ENCODE data around the gene OTOA. TPM values are rescaled to one million over a fixed set of nuclear protein-coding genes. Genes with fewer than 3 reads are reported as not detected.
"Not testable (repeated sequence)": the region's sequence is repeated elsewhere in the genome, so short reads cannot be mapped to it uniquely, and the experiment has no call there.

Gene OTOA
- polyA plus RNA-seq, 2 donors, result not detected

DNA sequence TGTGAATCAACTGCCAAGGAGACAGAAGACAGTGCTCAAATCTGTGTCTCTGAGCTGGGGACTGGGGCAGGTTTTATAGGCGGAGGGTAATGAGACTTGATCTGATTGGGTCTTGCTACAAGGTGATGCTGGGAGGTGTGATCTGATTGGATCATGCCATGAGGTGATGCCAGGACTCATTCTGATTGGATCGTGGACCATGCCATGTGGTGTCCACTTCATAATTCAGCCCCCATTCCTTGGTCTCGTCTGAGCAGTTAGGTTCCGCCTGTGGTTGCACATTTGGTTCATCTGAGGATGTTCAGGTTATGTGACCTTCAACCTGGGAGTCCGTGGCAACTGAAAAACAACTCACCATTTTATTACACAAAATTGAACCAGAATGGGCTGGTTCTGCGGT, 41.0 kb downstream of the OTOA start:
- Histone ChIP-seq H3K27ac (ENCODE audit: low read depth in 2 of 2, low read length in 1 of 2) (no peak overlapping the region), H3K9me3 (ENCODE audit: control insufficient read depth in 2 of 2, insufficient read depth in 1 of 2, low read depth in 1 of 2, low read length in 1 of 2) (no peaks in the 10 kb centered on the region), H3K4me3 (ENCODE audit: low read depth in 1 of 2, low read length in 2 of 2) (no peak overlapping the region), H3K27me3 (ENCODE audit: control insufficient read depth in 1 of 2, insufficient read depth in 2 of 2, low read length in 2 of 2) (no peaks in the 10 kb centered on the region), H3K36me3 (ENCODE audit: control insufficient read depth in 2 of 2, insufficient read depth in 2 of 2, low read length in 1 of 2) (no peaks in the 10 kb centered on the region), H3K4me1 (ENCODE audit: control insufficient read depth in 2 of 2, insufficient read depth in 2 of 2, low read length in 1 of 2) (no peaks in the 10 kb centered on the region)
- 81 to 88% methylated on average over 6 of the region's 6 CpGs for WGBS, 2 donors

DNA sequence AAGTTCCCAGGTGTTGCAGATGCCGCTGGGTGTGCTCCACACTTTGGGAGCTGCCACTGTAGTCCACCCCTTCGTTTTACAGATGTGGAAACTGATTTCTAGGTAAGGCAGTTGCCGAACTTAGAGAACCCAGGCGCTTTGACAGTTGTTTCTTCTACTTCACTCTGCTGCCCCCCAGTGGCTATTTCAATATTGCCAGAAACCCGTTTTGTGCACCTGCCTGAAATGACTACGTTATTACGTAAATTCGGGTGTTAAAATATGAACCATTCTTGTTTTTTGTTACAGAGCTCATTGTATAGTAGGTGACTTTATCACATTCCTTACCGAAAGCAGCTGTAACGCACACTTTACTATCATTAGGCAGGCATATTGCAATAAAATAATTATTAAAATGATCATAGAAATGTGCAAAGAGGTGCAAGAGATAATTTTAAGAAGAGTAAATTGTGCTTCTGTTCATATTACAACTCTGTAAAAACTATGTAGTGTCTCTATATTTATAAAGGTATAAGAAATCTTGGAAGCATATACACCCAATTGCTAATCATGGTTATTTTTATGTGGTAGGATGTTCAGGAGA, 44.9 kb downstream of the OTOA start:
- Histone ChIP-seq H3K36me3 (ENCODE audit: control insufficient read depth in 2 of 2, insufficient read depth in 2 of 2, low read length in 1 of 2) (no peaks in the 10 kb centered on the region), H3K27me3 (ENCODE audit: control insufficient read depth in 1 of 2, insufficient read depth in 2 of 2, low read length in 2 of 2) (no peaks in the 10 kb centered on the region), H3K4me1 (ENCODE audit: control insufficient read depth in 2 of 2, insufficient read depth in 2 of 2, low read length in 1 of 2) (no peaks in the 10 kb centered on the region), H3K9me3 (ENCODE audit: control insufficient read depth in 2 of 2, insufficient read depth in 1 of 2, low read depth in 1 of 2, low read length in 1 of 2) (no peaks in the 10 kb centered on the region), H3K4me3 (ENCODE audit: low read depth in 1 of 2, low read length in 2 of 2) (no peak overlapping the region), H3K27ac (ENCODE audit: low read depth in 2 of 2, low read length in 1 of 2) (no peak overlapping the region)
- WGBS, 2 donors, result 3 to 6% methylated on average over 10 of the region's 10 CpGs

GRCh38 chr16:21710938-21711337, 47.2 kb downstream of the OTOA start:
- Histone ChIP-seq H3K4me1 (ENCODE audit: control insufficient read depth in 2 of 2, insufficient read depth in 2 of 2, low read length in 1 of 2) (no peaks in the 10 kb centered on the region), H3K27ac (ENCODE audit: low read depth in 2 of 2, low read length in 1 of 2) (no peak overlapping the region), H3K4me3 (ENCODE audit: low read depth in 1 of 2, low read length in 2 of 2) (no peak overlapping the region), H3K9me3 (ENCODE audit: control insufficient read depth in 2 of 2, insufficient read depth in 1 of 2, low read depth in 1 of 2, low read length in 1 of 2) (no peaks in the 10 kb centered on the region), H3K36me3 (ENCODE audit: control insufficient read depth in 2 of 2, insufficient read depth in 2 of 2, low read length in 1 of 2) (no peaks in the 10 kb centered on the region), H3K27me3 (ENCODE audit: control insufficient read depth in 1 of 2, insufficient read depth in 2 of 2, low read length in 2 of 2) (no peaks in the 10 kb centered on the region)
- 72 to 80% methylated on average over 4 of the region's 4 CpGs for WGBS, 2 donors

- H3K27ac ChIP-seq (ENCODE audit: low read depth in 2 of 2, low read length in 1 of 2), result no peak overlapping the region
- no peaks in the 10 kb centered on the region for H3K27me3 ChIP-seq (ENCODE audit: control insufficient read depth in 1 of 2, insufficient read depth in 2 of 2, low read length in 2 of 2)
- no peaks in the 10 kb centered on the region for H3K4me1 ChIP-seq (ENCODE audit: control insufficient read depth in 2 of 2, insufficient read depth in 2 of 2, low read length in 1 of 2)
- no peaks in the 10 kb centered on the region for H3K9me3 ChIP-seq (ENCODE audit: control insufficient read depth in 2 of 2, insufficient read depth in 1 of 2, low read depth in 1 of 2, low read length in 1 of 2)
- H3K36me3 ChIP-seq (ENCODE audit: control insufficient read depth in 2 of 2, insufficient read depth in 2 of 2, low read length in 1 of 2), result no peaks in the 10 kb centered on the region
- 68 to 76% methylated on average over 5 of the region's 5 CpGs for WGBS, 2 donors
- no peak overlapping the region for H3K4me3 ChIP-seq (ENCODE audit: low read depth in 1 of 2, low read length in 2 of 2)
These were observed 50.0 kb downstream of the OTOA start for GRCh38 chr16:21713549-21714368.

DNA sequence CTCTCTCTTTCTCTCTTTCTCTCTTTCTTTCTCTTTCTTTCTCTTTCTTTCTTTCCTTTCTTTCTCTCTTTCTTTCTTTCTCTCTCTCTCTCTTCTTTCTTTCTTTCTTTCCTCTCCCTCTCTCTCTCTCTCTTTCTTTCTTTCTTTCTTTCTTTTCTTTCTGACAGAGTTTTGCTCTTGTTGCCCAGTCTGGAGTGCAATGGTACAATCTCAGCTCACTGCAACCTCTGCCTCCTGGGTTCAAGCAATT, 50.5 kb downstream of the OTOA start:
- H3K27ac ChIP-seq (ENCODE audit: low read depth in 2 of 2, low read length in 1 of 2); H3K27me3 ChIP-seq (ENCODE audit: control insufficient read depth in 1 of 2, insufficient read depth in 2 of 2, low read length in 2 of 2); H3K4me1 ChIP-seq (ENCODE audit: control insufficient read depth in 2 of 2, insufficient read depth in 2 of 2, low read length in 1 of 2); H3K4me3 ChIP-seq (ENCODE audit: low read depth in 1 of 2, low read length in 2 of 2); H3K36me3 ChIP-seq (ENCODE audit: control insufficient read depth in 2 of 2, insufficient read depth in 2 of 2, low read length in 1 of 2); H3K9me3 ChIP-seq (ENCODE audit: control insufficient read depth in 2 of 2, insufficient read depth in 1 of 2, low read depth in 1 of 2, low read length in 1 of 2): not testable (repeated sequence)

DNA sequence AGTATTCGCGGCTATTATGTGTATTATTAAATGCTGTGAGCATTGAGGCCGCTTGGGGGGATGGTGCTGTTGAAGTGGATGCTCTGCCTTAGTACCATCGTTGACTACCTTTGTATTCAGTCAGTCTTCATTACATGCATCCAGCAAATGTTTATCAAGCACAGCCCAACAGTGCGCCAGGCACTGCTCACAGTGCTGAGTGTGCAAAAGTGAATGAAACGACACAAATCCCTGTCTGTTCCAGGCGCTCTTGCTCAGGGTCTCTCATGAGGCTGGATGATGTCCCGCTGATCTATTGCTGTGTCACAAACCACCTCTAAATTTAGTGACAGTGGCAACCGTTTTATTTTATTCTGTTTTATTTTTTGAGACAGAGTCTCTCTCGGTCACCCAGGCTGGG, 53.8 kb downstream of the OTOA start:
- H3K4me1 ChIP-seq (ENCODE audit: control insufficient read depth in 2 of 2, insufficient read depth in 2 of 2, low read length in 1 of 2), result no peaks in the 10 kb centered on the region
- no peak overlapping the region for H3K4me3 ChIP-seq (ENCODE audit: low read depth in 1 of 2, low read length in 2 of 2)
- no peak overlapping the region for H3K27ac ChIP-seq (ENCODE audit: low read depth in 2 of 2, low read length in 1 of 2)
- no peaks in the 10 kb centered on the region for H3K27me3 ChIP-seq (ENCODE audit: control insufficient read depth in 1 of 2, insufficient read depth in 2 of 2, low read length in 2 of 2)
- WGBS, 2 donors, result 76 to 81% methylated on average over 10 of the region's 10 CpGs
- no peaks in the 10 kb centered on the region for H3K9me3 ChIP-seq (ENCODE audit: control insufficient read depth in 2 of 2, insufficient read depth in 1 of 2, low read depth in 1 of 2, low read length in 1 of 2)
- no peaks in the 10 kb centered on the region for H3K36me3 ChIP-seq (ENCODE audit: control insufficient read depth in 2 of 2, insufficient read depth in 2 of 2, low read length in 1 of 2)

GRCh38 chr16:21719283-21719682, 55.5 kb downstream of the OTOA start:
- Histone ChIP-seq H3K27me3 (ENCODE audit: control insufficient read depth in 1 of 2, insufficient read depth in 2 of 2, low read length in 2 of 2) (no peaks in the 10 kb centered on the region), H3K4me3 (ENCODE audit: low read depth in 1 of 2, low read length in 2 of 2) (no peak overlapping the region), H3K27ac (ENCODE audit: low read depth in 2 of 2, low read length in 1 of 2) (no peak overlapping the region), H3K4me1 (ENCODE audit: control insufficient read depth in 2 of 2, insufficient read depth in 2 of 2, low read length in 1 of 2) (no peaks in the 10 kb centered on the region), H3K9me3 (ENCODE audit: control insufficient read depth in 2 of 2, insufficient read depth in 1 of 2, low read depth in 1 of 2, low read length in 1 of 2) (no peaks in the 10 kb centered on the region), H3K36me3 (ENCODE audit: control insufficient read depth in 2 of 2, insufficient read depth in 2 of 2, low read length in 1 of 2) (no peaks in the 10 kb centered on the region)
- 53 to 55% methylated on average over 6 of the region's 6 CpGs for WGBS, 2 donors

GRCh38 chr16:21720533-21720932, 56.8 kb downstream of the OTOA start:
- Histone ChIP-seq H3K4me1 (ENCODE audit: control insufficient read depth in 2 of 2, insufficient read depth in 2 of 2, low read length in 1 of 2) (no peaks in the 10 kb centered on the region), H3K27me3 (ENCODE audit: control insufficient read depth in 1 of 2, insufficient read depth in 2 of 2, low read length in 2 of 2) (no peaks in the 10 kb centered on the region), H3K27ac (ENCODE audit: low read depth in 2 of 2, low read length in 1 of 2) (no peak overlapping the region), H3K9me3 (ENCODE audit: control insufficient read depth in 2 of 2, insufficient read depth in 1 of 2, low read depth in 1 of 2, low read length in 1 of 2) (no peaks in the 10 kb centered on the region), H3K4me3 (ENCODE audit: low read depth in 1 of 2, low read length in 2 of 2) (no peak overlapping the region), H3K36me3 (ENCODE audit: control insufficient read depth in 2 of 2, insufficient read depth in 2 of 2, low read length in 1 of 2) (no peaks in the 10 kb centered on the region)
- WGBS, 2 donors, result 88% methylated on average over 2 of the region's 2 CpGs

DNA sequence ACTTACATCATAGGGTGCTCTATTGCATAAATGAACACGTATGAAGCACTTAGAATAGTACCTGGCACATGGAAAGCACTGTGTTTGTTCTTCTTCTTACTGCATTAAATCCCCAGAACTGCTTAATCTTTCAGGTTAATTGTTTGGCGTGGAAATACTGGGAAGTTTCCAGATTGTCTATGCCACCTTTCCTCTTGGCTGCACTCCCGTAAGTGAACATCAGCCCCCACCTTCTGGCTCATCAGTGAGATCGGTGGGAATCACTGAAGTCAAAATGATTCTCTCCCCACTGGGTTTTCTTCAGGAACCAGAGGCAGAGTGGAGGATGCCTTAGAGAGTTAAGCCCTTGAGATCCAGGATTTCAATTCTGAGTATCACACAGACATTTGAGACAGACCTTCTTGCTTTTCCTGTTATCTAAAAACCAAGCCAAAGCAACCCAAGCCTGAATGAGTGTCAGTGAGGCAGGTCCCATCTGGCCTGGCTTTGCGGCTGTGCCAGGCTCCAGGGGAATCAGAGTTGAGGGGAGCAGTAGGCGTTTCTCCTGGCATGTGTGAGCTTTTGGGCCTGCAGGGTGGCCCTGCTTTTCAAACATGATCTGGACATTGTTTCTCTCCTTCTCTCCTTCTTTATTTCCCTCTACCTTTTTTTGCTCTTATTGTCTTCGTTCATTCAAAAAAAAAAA, 59.1 kb downstream of the OTOA start:
- H3K9me3 ChIP-seq (ENCODE audit: control insufficient read depth in 2 of 2, insufficient read depth in 1 of 2, low read depth in 1 of 2, low read length in 1 of 2), result no peaks in the 10 kb centered on the region
- H3K36me3 ChIP-seq (ENCODE audit: control insufficient read depth in 2 of 2, insufficient read depth in 2 of 2, low read length in 1 of 2), result no peaks in the 10 kb centered on the region
- no peak overlapping the region for H3K4me3 ChIP-seq (ENCODE audit: low read depth in 1 of 2, low read length in 2 of 2)
- no peaks in the 10 kb centered on the region for H3K4me1 ChIP-seq (ENCODE audit: control insufficient read depth in 2 of 2, insufficient read depth in 2 of 2, low read length in 1 of 2)
- 44 to 60% methylated on average over 7 of the region's 7 CpGs for WGBS, 2 donors
- H3K27me3 ChIP-seq (ENCODE audit: control insufficient read depth in 1 of 2, insufficient read depth in 2 of 2, low read length in 2 of 2), result no peaks in the 10 kb centered on the region
- peak overlapping the region; percentile 8 to 36 for H3K27ac ChIP-seq (ENCODE audit: low read depth in 2 of 2, low read length in 1 of 2)

- WGBS, 2 donors, result 64 to 66% methylated on average over 2 of the region's 2 CpGs
- no peak overlapping the region for H3K4me3 ChIP-seq (ENCODE audit: low read depth in 1 of 2, low read length in 2 of 2)
- no peaks in the 10 kb centered on the region for H3K36me3 ChIP-seq (ENCODE audit: control insufficient read depth in 2 of 2, insufficient read depth in 2 of 2, low read length in 1 of 2)
- H3K27me3 ChIP-seq (ENCODE audit: control insufficient read depth in 1 of 2, insufficient read depth in 2 of 2, low read length in 2 of 2), result no peaks in the 10 kb centered on the region
- no peaks in the 10 kb centered on the region for H3K4me1 ChIP-seq (ENCODE audit: control insufficient read depth in 2 of 2, insufficient read depth in 2 of 2, low read length in 1 of 2)
- H3K27ac ChIP-seq (ENCODE audit: low read depth in 2 of 2, low read length in 1 of 2), result no peak overlapping the region
- no peaks in the 10 kb centered on the region for H3K9me3 ChIP-seq (ENCODE audit: control insufficient read depth in 2 of 2, insufficient read depth in 1 of 2, low read depth in 1 of 2, low read length in 1 of 2)
These were observed 59.8 kb downstream of the OTOA start for GRCh38 chr16:21723532-21723931.

All from esophagus (tissue), 2 donors.